ENCODE results near the gene STK24. TPM values are rescaled to one million over a fixed set of nuclear protein-coding genes. Genes with fewer than 3 reads are reported as not detected.

STK24 gene
- total RNA-seq, 1 donor from 2014 or later = 139 TPM

GRCh38 chr13:98581381-98581780, 4.5 kb upstream of the STK24 start:
- no peak overlapping the region for H3K4me3 Mint-ChIP-seq (ENCODE audit: unreplicated experiment)

GRCh38 chr13:98580420-98580819, 3.5 kb upstream of the STK24 start:
- H3K4me1 Mint-ChIP-seq (ENCODE audit: unreplicated experiment) = peaks cover 41% of the 10 kb centered on the region
- no peaks in the 10 kb centered on the region for H3K27me3 Mint-ChIP-seq (ENCODE audit: unreplicated experiment)
- no peak overlapping the region for H3K4me3 Mint-ChIP-seq (ENCODE audit: unreplicated experiment)
- DNase-seq (ENCODE audit: extremely low spot score, unreplicated experiment) = no peak
- no peak overlapping the region for H3K27ac Mint-ChIP-seq (ENCODE audit: unreplicated experiment)
- no peaks in the 10 kb centered on the region for H3K9me3 Mint-ChIP-seq (ENCODE audit: unreplicated experiment)
- no peak for TF ChIP-seq CTCF (IDR thresholded peaks at IDR 0.05)
- no peaks in the 10 kb centered on the region for H3K36me3 Mint-ChIP-seq (ENCODE audit: unreplicated experiment)

More at GRCh38 chr13:98581381-98581780, 4.5 kb upstream of the STK24 start:
- no peak overlapping the region for H3K27ac Mint-ChIP-seq (ENCODE audit: unreplicated experiment)
- H3K4me1 Mint-ChIP-seq (ENCODE audit: unreplicated experiment) = peaks cover 43% of the 10 kb centered on the region
- TF ChIP-seq CTCF (IDR thresholded peaks at IDR 0.05) = no peak
- H3K9me3 Mint-ChIP-seq (ENCODE audit: unreplicated experiment) = no peaks in the 10 kb centered on the region
- no peaks in the 10 kb centered on the region for H3K27me3 Mint-ChIP-seq (ENCODE audit: unreplicated experiment)
- peak; percentile 53 for DNase-seq (ENCODE audit: extremely low spot score, unreplicated experiment)
- H3K36me3 Mint-ChIP-seq (ENCODE audit: unreplicated experiment) = no peaks in the 10 kb centered on the region

GRCh38 chr13:98577836-98578285, 954 bp upstream of the STK24 start:
- Mint-ChIP-seq H3K4me3 (ENCODE audit: unreplicated experiment) (peak overlapping the region; percentile 83), H3K27me3 (ENCODE audit: unreplicated experiment) (no peaks in the 10 kb centered on the region)
- no peak for DNase-seq (ENCODE audit: extremely low spot score, unreplicated experiment)

GRCh38 chr13:98576200-98576945, 534 bp downstream of the STK24 start:
- Mint-ChIP-seq H3K4me3 (ENCODE audit: unreplicated experiment) (peak overlapping the region; percentile 92), H3K4me1 (ENCODE audit: unreplicated experiment) (peaks cover 51% of the 10 kb centered on the region), H3K9me3 (ENCODE audit: unreplicated experiment) (no peaks in the 10 kb centered on the region), H3K36me3 (ENCODE audit: unreplicated experiment) (peaks cover 4% of the 10 kb centered on the region), H3K27me3 (ENCODE audit: unreplicated experiment) (no peaks in the 10 kb centered on the region), H3K27ac (ENCODE audit: unreplicated experiment) (peak overlapping the region; percentile 91)
- no peak for DNase-seq (ENCODE audit: extremely low spot score, unreplicated experiment)
- no peak for TF ChIP-seq CTCF (IDR thresholded peaks at IDR 0.05)

More at GRCh38 chr13:98577836-98578285, 954 bp upstream of the STK24 start:
- TF ChIP-seq CTCF (IDR thresholded peaks at IDR 0.05) = no peak
- Mint-ChIP-seq H3K36me3 (ENCODE audit: unreplicated experiment) (peaks cover 4% of the 10 kb centered on the region), H3K27ac (ENCODE audit: unreplicated experiment) (peak overlapping the region; percentile 98), H3K4me1 (ENCODE audit: unreplicated experiment) (peaks cover 50% of the 10 kb centered on the region), H3K9me3 (ENCODE audit: unreplicated experiment) (no peaks in the 10 kb centered on the region)

- TF ChIP-seq CTCF (IDR thresholded peaks at IDR 0.05) = no peak
- H3K27me3 Mint-ChIP-seq (ENCODE audit: unreplicated experiment) = no peaks in the 10 kb centered on the region
- H3K36me3 Mint-ChIP-seq (ENCODE audit: unreplicated experiment) = peaks cover 4% of the 10 kb centered on the region
- DNase-seq (ENCODE audit: extremely low spot score, unreplicated experiment) = no peak
- peak overlapping the region; percentile 92 for H3K4me3 Mint-ChIP-seq (ENCODE audit: unreplicated experiment)
- no peaks in the 10 kb centered on the region for H3K9me3 Mint-ChIP-seq (ENCODE audit: unreplicated experiment)
- H3K27ac Mint-ChIP-seq (ENCODE audit: unreplicated experiment) = peak overlapping the region; percentile 91
- H3K4me1 Mint-ChIP-seq (ENCODE audit: unreplicated experiment) = peaks cover 56% of the 10 kb centered on the region
Measured at GRCh38 chr13:98575904-98576199, 1.1 kb downstream of the STK24 start.

Measured in osteocyte (in vitro differentiated cells).